Right lobe of liver (tissue), 4 donors: ENCODE results near the gene PIEZO2.

Experiments
- POLR2A ChIP-seq: fragments of 450-650 bp; IDR thresholded peaks from one replicate; pipeline ENCODE4 v1.6.1; 2017; ENCODE audit warnings: antibody characterized with exemption, mild to moderate bottlenecking
- TF ChIP-seq, protein P1 (sequence below), 4 donors: fragments of 200-600 bp in 3 of 4; fragments of 450-650 bp in 1 of 4; IDR thresholded peaks; one replicate each; pipeline versions ENCODE4 v1.5.1 to v1.8.0; 2016 to 2022; ENCODE audit warnings: antibody characterized with exemption in 4 of 4, mild to moderate bottlenecking in 2 of 4
- donor health status: DM: no; HTN: no; CAD: no.
- donor health status: DM: no; HTN: no; CAD: no.
- donor health status: DM: no; HTN: yes; CAD: no.

DNA sequence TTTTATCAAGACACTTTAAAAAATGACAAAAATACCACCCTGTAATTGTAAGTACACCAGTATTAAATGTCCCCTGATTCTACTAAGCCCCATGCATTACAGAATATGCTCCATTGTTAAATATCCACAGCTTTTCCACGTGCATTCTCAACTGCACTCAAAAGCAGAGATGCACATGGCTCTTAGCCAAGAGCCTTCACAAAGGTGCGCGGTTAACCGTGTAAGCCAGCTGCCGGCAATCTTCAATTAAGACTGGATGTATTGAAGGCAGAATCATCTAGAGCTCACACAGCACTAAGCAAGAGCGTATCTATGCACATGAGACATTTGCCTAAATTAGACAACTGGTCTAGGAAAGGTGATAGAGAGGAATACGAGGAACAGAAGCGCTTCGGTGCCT is 345.2 kb downstream of the PIEZO2 start:
- TF ChIP-seq, protein P1, sequence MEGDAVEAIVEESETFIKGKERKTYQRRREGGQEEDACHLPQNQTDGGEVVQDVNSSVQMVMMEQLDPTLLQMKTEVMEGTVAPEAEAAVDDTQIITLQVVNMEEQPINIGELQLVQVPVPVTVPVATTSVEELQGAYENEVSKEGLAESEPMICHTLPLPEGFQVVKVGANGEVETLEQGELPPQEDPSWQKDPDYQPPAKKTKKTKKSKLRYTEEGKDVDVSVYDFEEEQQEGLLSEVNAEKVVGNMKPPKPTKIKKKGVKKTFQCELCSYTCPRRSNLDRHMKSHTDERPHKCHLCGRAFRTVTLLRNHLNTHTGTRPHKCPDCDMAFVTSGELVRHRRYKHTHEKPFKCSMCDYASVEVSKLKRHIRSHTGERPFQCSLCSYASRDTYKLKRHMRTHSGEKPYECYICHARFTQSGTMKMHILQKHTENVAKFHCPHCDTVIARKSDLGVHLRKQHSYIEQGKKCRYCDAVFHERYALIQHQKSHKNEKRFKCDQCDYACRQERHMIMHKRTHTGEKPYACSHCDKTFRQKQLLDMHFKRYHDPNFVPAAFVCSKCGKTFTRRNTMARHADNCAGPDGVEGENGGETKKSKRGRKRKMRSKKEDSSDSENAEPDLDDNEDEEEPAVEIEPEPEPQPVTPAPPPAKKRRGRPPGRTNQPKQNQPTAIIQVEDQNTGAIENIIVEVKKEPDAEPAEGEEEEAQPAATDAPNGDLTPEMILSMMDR (IDR thresholded peaks at IDR 0.05) = no peak
- TF ChIP-seq POLR2A = no peak
